Measurements from ENCODE around the gene ERN1. TPM values are rescaled to one million over a fixed set of nuclear protein-coding genes. Genes with fewer than 3 reads are reported as not detected.

Gene ERN1
- total and polyA plus RNA-seq, 7 donors: 1.2 to 9.4 (median 7.4) TPM

DNA sequence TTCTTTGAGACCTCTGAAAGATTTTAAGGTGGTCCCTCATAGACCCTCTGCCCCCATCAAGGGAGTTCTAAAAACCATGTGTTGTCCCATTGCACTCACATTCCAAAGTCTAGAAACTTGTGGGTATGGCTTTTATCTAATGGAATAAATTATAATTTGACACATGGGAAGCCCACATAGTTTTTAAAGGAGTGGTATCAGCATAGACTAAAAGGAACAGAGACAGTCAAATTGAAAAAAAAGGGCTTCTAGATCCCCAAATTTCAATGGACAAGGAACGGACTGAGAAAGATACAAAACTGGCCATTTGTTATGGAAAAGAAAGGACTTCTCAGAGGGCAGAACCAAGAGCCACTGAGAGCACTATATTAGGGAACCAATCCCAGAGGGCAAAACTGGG is 60.8 kb downstream of the ERN1 start:
- intact Hi-C loops (cut with DNase I): no loop called here
- H3K4me1 ChIP-seq: no peaks in the 10 kb centered on the region
- no peak for DNase-seq
- H3K4me3 ChIP-seq: no peak overlapping the region
- 96 to 98% methylated on average over 1 of the region's 1 CpG for WGBS, 2 donors
- H3K27me3 ChIP-seq: no peaks in the 10 kb centered on the region
- H3K27ac ChIP-seq: no peak overlapping the region
- H3K9me3 ChIP-seq: peaks cover 0 to 9% (median 4%) of the 10 kb centered on the region in 4 donors
- peaks cover 22 to 78% (median 41%) of the 10 kb centered on the region in 4 donors for H3K36me3 ChIP-seq
- TF ChIP-seq EP300 (IDR thresholded peaks at IDR 0.05) (no peak), POLR2A (IDR thresholded peaks at IDR 0.05) (no peak), CTCF (IDR thresholded peaks at IDR 0.05) (no peak), POLR2AphosphoS5 (IDR thresholded peaks at IDR 0.05) (no peak)

GRCh38 chr17:64067657-64068056 is 62.3 kb downstream of the ERN1 start:
- no peak overlapping the region for H3K27ac ChIP-seq
- no peaks in the 10 kb centered on the region for H3K27me3 ChIP-seq
- 85 to 86% methylated on average over 3 of the region's 3 CpGs for WGBS, 2 donors
- H3K4me1 ChIP-seq: no peaks in the 10 kb centered on the region
- peaks cover 22 to 78% (median 41%) of the 10 kb centered on the region in 4 donors for H3K36me3 ChIP-seq
- DNase-seq: no peak
- no peak overlapping the region for H3K4me3 ChIP-seq
- peaks cover 0 to 9% (median 4%) of the 10 kb centered on the region in 4 donors for H3K9me3 ChIP-seq
- no peak for TF ChIP-seq CTCF (IDR thresholded peaks at IDR 0.05)
- TF ChIP-seq EP300 (IDR thresholded peaks at IDR 0.05): no peak
- TF ChIP-seq POLR2A (IDR thresholded peaks at IDR 0.05): no peak
- no peak for TF ChIP-seq POLR2AphosphoS5 (IDR thresholded peaks at IDR 0.05)
- intact Hi-C loops (cut with DNase I): no loop called here

DNA sequence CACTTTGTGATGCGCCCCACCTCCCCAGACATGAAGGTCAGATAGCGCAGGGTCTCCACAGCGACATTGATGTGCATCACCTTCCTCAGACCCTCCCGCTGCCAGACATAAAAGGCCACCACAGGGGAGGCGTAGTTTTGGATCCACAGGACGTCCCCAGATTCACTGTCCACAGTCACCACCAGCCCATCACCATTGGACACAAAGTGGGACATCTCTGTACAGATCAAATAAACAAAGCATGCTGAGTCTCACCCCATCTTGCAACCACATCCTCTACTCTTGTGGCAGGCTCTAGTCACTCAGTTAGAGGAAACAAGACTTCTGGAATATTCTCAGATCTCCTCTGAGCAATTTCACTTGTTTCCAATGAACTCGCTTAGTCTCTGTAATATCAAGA is 63.2 kb downstream of the ERN1 start:
- intact Hi-C loops (cut with DNase I): no loop called here

DNA sequence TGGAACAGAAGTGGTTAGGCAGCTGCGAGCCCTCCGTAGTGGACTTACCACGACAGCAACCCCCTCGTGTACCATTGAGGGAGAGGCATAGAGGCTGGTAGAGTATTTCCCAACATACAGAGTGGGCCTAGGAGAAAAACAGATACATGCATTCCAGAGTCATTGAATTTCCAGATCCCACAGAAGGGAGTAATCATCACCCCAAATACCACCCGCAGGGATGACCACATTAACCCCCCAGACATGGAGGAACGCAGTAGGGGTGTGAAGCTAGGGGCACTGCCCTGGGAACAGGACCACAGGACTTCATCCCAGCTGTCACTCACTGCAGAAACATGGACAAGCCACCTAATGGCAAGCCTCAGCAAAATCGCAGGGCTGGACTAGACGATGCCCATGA is 64.8 kb downstream of the ERN1 start:
- H3K27ac ChIP-seq: no peak overlapping the region
- WGBS, 2 donors: 91 to 92% methylated on average over 8 of the region's 8 CpGs
- peaks cover 4 to 71% (median 29%) of the 10 kb centered on the region in 4 donors for H3K36me3 ChIP-seq
- no peak for DNase-seq
- intact Hi-C loops (cut with DNase I): no loop called here
- H3K27me3 ChIP-seq: no peaks in the 10 kb centered on the region
- TF ChIP-seq EP300 (IDR thresholded peaks at IDR 0.05) (no peak), POLR2A (IDR thresholded peaks at IDR 0.05) (no peak), POLR2AphosphoS5 (IDR thresholded peaks at IDR 0.05) (no peak), CTCF (IDR thresholded peaks at IDR 0.05) (no peak)
- H3K4me1 ChIP-seq: no peaks in the 10 kb centered on the region
- H3K9me3 ChIP-seq: peaks cover 0 to 9% (median 4%) of the 10 kb centered on the region in 4 donors
- no peak overlapping the region for H3K4me3 ChIP-seq

More for the DNA sequence above, 63.2 kb downstream of the ERN1 start:
- Histone ChIP-seq H3K4me3 (no peak overlapping the region), H3K9me3 (peaks cover 0 to 9% (median 4%) of the 10 kb centered on the region in 4 donors), H3K36me3 (peaks cover 20 to 75% (median 39%) of the 10 kb centered on the region in 4 donors), H3K27ac (no peak overlapping the region), H3K4me1 (no peaks in the 10 kb centered on the region), H3K27me3 (no peaks in the 10 kb centered on the region)
- DNase-seq: no peak
- WGBS, 2 donors: 80 to 91% methylated on average over 7 of the region's 7 CpGs
- TF ChIP-seq POLR2A (IDR thresholded peaks at IDR 0.05): no peak
- TF ChIP-seq POLR2AphosphoS5 (IDR thresholded peaks at IDR 0.05): no peak
- TF ChIP-seq CTCF (IDR thresholded peaks at IDR 0.05): no peak
- no peak for TF ChIP-seq EP300 (IDR thresholded peaks at IDR 0.05)

- H3K4me3 ChIP-seq: no peak overlapping the region
Measured at GRCh38 chr17:64064331-64064730, 65.6 kb downstream of the ERN1 start.

More at GRCh38 chr17:64064331-64064730, 65.6 kb downstream of the ERN1 start:
- Histone ChIP-seq H3K27ac (no peak overlapping the region), H3K36me3 (peaks cover 0 to 69% (median 22%) of the 10 kb centered on the region in 4 donors), H3K9me3 (peaks cover 0 to 3% (median 2%) of the 10 kb centered on the region in 4 donors), H3K27me3 (no peaks in the 10 kb centered on the region), H3K4me1 (no peaks in the 10 kb centered on the region)
- TF ChIP-seq CTCF (IDR thresholded peaks at IDR 0.05) (no peak), EP300 (IDR thresholded peaks at IDR 0.05) (no peak), POLR2AphosphoS5 (IDR thresholded peaks at IDR 0.05) (no peak), POLR2A (IDR thresholded peaks at IDR 0.05) (no peak)
- no peak for DNase-seq
- intact Hi-C loops (cut with DNase I): no loop called here
- 25 to 76% methylated on average over 9 of the region's 9 CpGs for WGBS, 2 donors
